ENCODE results near the gene BBLN.
"Not testable (repeated sequence)": the region's sequence is repeated elsewhere in the genome, so short reads cannot be mapped to it uniquely, and the experiment has no call there.

Gene BBLN

GRCh38 chr9:128163523-128164306 lies 3.6 kb downstream of the BBLN start:
- no peak for FAIRE-seq

- no peak for FAIRE-seq
Measured at GRCh38 chr9:128164307-128164885, 4.3 kb downstream of the BBLN start.

GRCh38 chr9:128166169-128166568 lies 6.1 kb downstream of the BBLN start:
- FAIRE-seq = no peak

GRCh38 chr9:128167209-128167608 lies 7.1 kb downstream of the BBLN start:
- FAIRE-seq = no peak

GRCh38 chr9:128168731-128169308 lies 8.8 kb downstream of the BBLN start:
- no peak for FAIRE-seq

- no peak for FAIRE-seq
Measured at GRCh38 chr9:128169492-128169891, 9.4 kb downstream of the BBLN start.

- FAIRE-seq = no peak
Measured at GRCh38 chr9:128169925-128170324, 9.9 kb downstream of the BBLN start.

GRCh38 chr9:128174062-128174461 lies 14.0 kb downstream of the BBLN start:
- no peak for FAIRE-seq

- no peak for FAIRE-seq
Measured at GRCh38 chr9:128175102-128175563, 15.1 kb downstream of the BBLN start.

- FAIRE-seq = no peak
Measured at GRCh38 chr9:128175726-128176125, 15.7 kb downstream of the BBLN start.

- no peak for FAIRE-seq
Measured at GRCh38 chr9:128178806-128179431, 18.9 kb downstream of the BBLN start.

- FAIRE-seq = no peak
Measured at GRCh38 chr9:128180001-128180400, 19.9 kb downstream of the BBLN start.

- FAIRE-seq = no peak
Measured at GRCh38 chr9:128180447-128180846, 20.4 kb downstream of the BBLN start.

- FAIRE-seq = not testable (repeated sequence)
Measured at GRCh38 chr9:128181480-128181879, 21.4 kb downstream of the BBLN start.

- FAIRE-seq = no peak
Measured at GRCh38 chr9:128182893-128183588, 23.0 kb downstream of the BBLN start.

GRCh38 chr9:128185979-128186965 lies 26.2 kb downstream of the BBLN start:
- FAIRE-seq = no peak

GRCh38 chr9:128187361-128187760 lies 27.3 kb downstream of the BBLN start:
- no peak for FAIRE-seq

GRCh38 chr9:128188209-128188608 lies 28.1 kb downstream of the BBLN start:
- no peak for FAIRE-seq

- no peak for FAIRE-seq
Measured at GRCh38 chr9:128190013-128190412, 29.9 kb downstream of the BBLN start.

GRCh38 chr9:128190516-128191405 lies 30.7 kb downstream of the BBLN start:
- no peak for FAIRE-seq

All from colon (tissue), 2 donors.